ENCODE data around the gene CTSL.

- TF ChIP-seq CTCF (conservative IDR thresholded peaks at IDR 0.05 in 1 of 2, IDR thresholded peaks at IDR 0.05 in 1 of 2; ENCODE audit: extremely low read depth in 1 of 2, insufficient read depth in 1 of 2, low read depth in 1 of 2, low read length in 2 of 2): no peak
- TF ChIP-seq EZH2 (IDR thresholded peaks at IDR 0.05; ENCODE audit: borderline replicate concordance, low read length): no peak
Observed at GRCh38 chr9:87725356-87725899, 491 bp upstream of the CTSL start.

Measured in mammary epithelial cell (primary cell).